Endothelial cell of umbilical vein (primary cell): ENCODE measurements around the gene CFAP61. TPM values are rescaled to one million over a fixed set of nuclear protein-coding genes. Genes with fewer than 3 reads are reported as not detected.

ENCODE experiments used
- BruUV-seq: library from RNA; stranded (reverse); fragments of 400-500 nt; replicated peaks from 2 replicates; lab custom pipeline; 2021; lab: Mats Ljungman, UMichigan
- CTCF ChIA-PET: fragments of 300-600, 350-600 bp; sonication (Branson Sonifier 250); formaldehyde crosslinking; loops from one replicate; lab custom pipeline; 2021; ENCODE audit warnings: antibody characterized with exemption, inconsistent platforms; lab: Charles Lee
- POLR2A ChIA-PET: fragments of 300-600, 350-600 bp; sonication (Branson Sonifier 250); formaldehyde crosslinking; loops from one replicate; lab custom pipeline; 2021; ENCODE audit warnings: antibody characterized with exemption, inconsistent platforms; lab: Charles Lee
- DNase-seq: peaks from one replicate; pipeline ENCODE4 v3.0.0-alpha.2; 2011; ENCODE audit warnings: low read depth, low spot score
- FAIRE-seq: peaks from 2 replicates; lab custom pipeline; 2011; peaks lifted over from hg19 to GRCh38; lab: Jason Lieb, UNC
- H2AFZ ChIP-seq: 2 replicates; pipeline ENCODE4 v1.6.0; 2012; ENCODE audit warnings: low read depth, low read length, control low read depth, inconsistent platforms
- H3K27ac ChIP-seq: 2 replicates; pipeline ENCODE4 v1.5.1; 2011; ENCODE audit warnings: low read depth, mild to moderate bottlenecking, control low read depth, low read length, moderate library complexity; ENCODE audit not compliant: insufficient read depth
- H3K27me3 ChIP-seq, 2 experiments: 2 replicates each; pipeline versions ENCODE4 v1.6.0 to v1.6.1; 2011; ENCODE audit warnings: low read length in 2 of 2, mixed read lengths in 1 of 2; ENCODE audit not compliant: control insufficient read depth in 2 of 2, insufficient read depth in 2 of 2
- H3K36me3 ChIP-seq, 2 experiments: 2 replicates in 1 of 2; 3 replicates in 1 of 2; pipeline ENCODE4 v1.5.1; 2011; ENCODE audit warnings: low read length in 2 of 2, mild to moderate bottlenecking in 1 of 2, moderate library complexity in 1 of 2; ENCODE audit not compliant: control insufficient read depth in 2 of 2, insufficient read depth in 2 of 2; ENCODE audit errors: extremely low read depth in 1 of 2
- H3K4me1 ChIP-seq: 3 replicates; pipeline ENCODE4 v1.5.1; 2011; ENCODE audit warnings: mild to moderate bottlenecking, low read length; ENCODE audit not compliant: control insufficient read depth, insufficient read depth; ENCODE audit errors: extremely low read depth
- H3K4me2 ChIP-seq: 2 replicates; pipeline ENCODE4 v1.6.1; 2011; ENCODE audit warnings: low read length, control low read depth, mixed read lengths; ENCODE audit not compliant: insufficient read depth
- H3K4me3 ChIP-seq, 3 experiments: fragments of 200-600 bp in 1 of 3; sonication (generic), shearing (Covaris generic) in 1 of 3; replicated peaks in 1 of 3; 2 replicates each; pipeline ENCODE4 v1.5.1; 2011 to 2016; ENCODE audit warnings: control low read depth in 3 of 3, low read length in 3 of 3, mild to moderate bottlenecking in 2 of 3, inconsistent platforms in 1 of 3, low read depth in 1 of 3, moderate library complexity in 1 of 3; ENCODE audit not compliant: insufficient read depth in 1 of 3
- H3K79me2 ChIP-seq: 2 replicates; pipeline ENCODE4 v1.6.0; 2012; ENCODE audit warnings: low read length, inconsistent platforms; ENCODE audit not compliant: control insufficient read depth, insufficient read depth
- H3K9ac ChIP-seq: replicated peaks from 2 replicates; pipeline ENCODE3; 2011; ENCODE audit warnings: low read length, control low read depth; ENCODE audit not compliant: insufficient read depth; ENCODE audit errors: extremely low read depth
- H3K9me1 ChIP-seq: replicated peaks from 3 replicates; pipeline ENCODE4 v1.6.0; 2011; ENCODE audit warnings: mild to moderate bottlenecking, low read length; ENCODE audit not compliant: control insufficient read depth, insufficient read depth; ENCODE audit errors: extremely low read depth
- H3K9me3 ChIP-seq: replicated peaks from 2 replicates; pipeline ENCODE4 v1.5.1; 2012; ENCODE audit warnings: low read length, inconsistent platforms; ENCODE audit not compliant: control insufficient read depth, insufficient read depth
- H4K20me1 ChIP-seq: replicated peaks from 2 replicates; pipeline ENCODE3; 2011; ENCODE audit warnings: mild to moderate bottlenecking, low read length; ENCODE audit not compliant: control insufficient read depth, insufficient read depth; ENCODE audit errors: extremely low read depth
- EZH2 ChIP-seq: IDR thresholded peaks from 2 replicates; pipeline ENCODE4 v1.6.1; 2012; ENCODE audit warnings: borderline replicate concordance, low read depth, mild to moderate bottlenecking, moderate library complexity, low read length, inconsistent platforms; ENCODE audit not compliant: severe bottlenecking
- FOS ChIP-seq: IDR thresholded peaks from 2 replicates; pipeline ENCODE4 v1.6.1; 2011; ENCODE audit warnings: mild to moderate bottlenecking, low read length, moderate library complexity, borderline replicate concordance; ENCODE audit not compliant: insufficient read depth
- GATA2 ChIP-seq: IDR thresholded peaks from 2 replicates; pipeline ENCODE4 v1.7.0; 2011; ENCODE audit warnings: low read depth, mild to moderate bottlenecking, moderate library complexity, mixed read lengths, low read length; ENCODE audit not compliant: insufficient read length, insufficient read depth
- JUN ChIP-seq: IDR thresholded peaks from 2 replicates; pipeline ENCODE4 v1.6.1; 2011; ENCODE audit warnings: borderline replicate concordance, low read depth; ENCODE audit not compliant: insufficient read length, insufficient read depth
- MYC ChIP-seq: IDR thresholded peaks from one replicate; pipeline ENCODE4 v1.6.1; 2011; ENCODE audit warnings: mild to moderate bottlenecking, low read depth, low read length
- POLR2A ChIP-seq: IDR thresholded peaks from 2 replicates; pipeline ENCODE4 v1.6.1; 2012; ENCODE audit warnings: low read depth, mild to moderate bottlenecking, control low read depth, low read length
- POLR2AphosphoS5 ChIP-seq: IDR thresholded peaks from 2 replicates; pipeline ENCODE4 v1.6.1; 2012; ENCODE audit warnings: low read depth, mild to moderate bottlenecking, control low read depth, low read length, moderate library complexity; ENCODE audit not compliant: insufficient read depth
- dilution Hi-C: fragments of 300-500 bp; cut with MboI; formaldehyde crosslinking; loops from one replicate; pipeline ENCODE4 v1.15.0; 2019; ENCODE audit warnings: low sequenced_read_pairs; ENCODE audit not compliant: extremely low pct_ligation_motif_present
- intact Hi-C: fragments of 100-400 bp; cut with micrococcal nuclease; formaldehyde crosslinking; loops from one replicate; pipeline ENCODE4 v1.10.0; 2022
- polyA plus RNA-seq, 4 experiments: library from polyadenylated mRNA; depleted of rRNA in 3 of 4; stranded (reverse) in 3 of 4; unstranded in 1 of 4; fragments of >200 nt; gene quantifications; 2 replicates each; pipeline versions ENCODE4 v1.2.1 to v1.2.3, GENCODE V29; 2011 to 2012; ENCODE audit warnings: missing spikeins in 1 of 4
- total RNA-seq: library from RNA; stranded (reverse); gene quantifications from 2 replicates; pipeline ENCODE4 v1.2.3, GENCODE V29; 2021
- TF ChIP-seq, protein P1 (sequence below), 2 donors: IDR thresholded peaks; 1 replicate in 1 of 2; 2 replicates in 1 of 2; pipeline ENCODE4 v1.5.1; 2011; ENCODE audit warnings: low read length in 2 of 2, mild to moderate bottlenecking in 2 of 2, moderate library complexity in 2 of 2, control low read depth in 1 of 2, inconsistent platforms in 1 of 2, low read depth in 1 of 2; ENCODE audit not compliant: insufficient read depth in 1 of 2; ENCODE audit errors: extremely low read depth in 1 of 2
- TF ChIP-seq, protein P2 (sequence below): IDR thresholded peaks from 2 replicates; pipeline ENCODE4 v1.6.1; 2011; ENCODE audit not compliant: insufficient read depth, insufficient read length

Gene CFAP61
- total and polyA plus RNA-seq, 2 donors (not counting 3 experiments of a cell fraction or from before 2014, with no cell fraction given) = not detected

DNA sequence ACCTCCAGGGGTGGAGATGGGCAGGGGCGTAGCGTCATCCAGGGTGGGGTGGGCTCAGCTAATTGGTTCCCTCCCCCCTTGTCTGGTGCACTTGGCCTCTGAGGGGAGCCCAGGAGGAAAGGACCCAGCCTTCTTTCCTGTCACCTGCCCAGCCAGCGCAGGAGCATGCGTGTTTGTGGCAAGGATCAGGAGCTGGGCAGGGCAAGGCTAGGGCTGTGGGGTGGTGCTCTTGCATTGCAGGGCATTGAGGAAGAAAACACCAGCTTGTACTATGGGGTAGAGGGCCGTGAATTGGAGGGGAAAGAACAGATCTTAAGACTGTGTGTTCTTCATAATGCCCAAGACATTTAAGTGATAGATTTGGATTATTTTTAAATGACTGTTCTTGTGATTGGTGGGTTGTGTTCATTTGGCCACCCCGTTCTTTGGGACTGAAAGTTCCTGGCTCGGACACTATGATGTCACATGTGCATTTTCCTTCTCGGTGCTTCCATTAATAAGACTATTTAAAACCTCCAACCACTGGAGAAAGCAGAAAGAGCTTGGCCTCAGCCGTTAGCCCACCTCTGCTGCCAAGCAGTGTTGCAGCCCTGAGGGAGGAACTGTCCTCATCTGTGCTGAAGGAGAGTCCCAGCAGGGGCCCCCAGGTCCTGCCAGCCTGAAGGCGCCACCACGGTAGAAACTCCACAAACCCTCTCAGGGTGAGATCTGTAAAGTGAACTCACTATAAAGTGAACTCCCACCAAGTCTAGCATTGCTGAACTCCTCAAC lies 179.4 kb downstream of the CFAP61 start:
- no peak overlapping the region for H3K4me3 ChIP-seq
- CTCF ChIA-PET = no interaction called here
- no peaks in the 10 kb centered on the region for H3K4me1 ChIP-seq
- TF ChIP-seq POLR2AphosphoS5 = no peak
- TF ChIP-seq, protein P1, sequence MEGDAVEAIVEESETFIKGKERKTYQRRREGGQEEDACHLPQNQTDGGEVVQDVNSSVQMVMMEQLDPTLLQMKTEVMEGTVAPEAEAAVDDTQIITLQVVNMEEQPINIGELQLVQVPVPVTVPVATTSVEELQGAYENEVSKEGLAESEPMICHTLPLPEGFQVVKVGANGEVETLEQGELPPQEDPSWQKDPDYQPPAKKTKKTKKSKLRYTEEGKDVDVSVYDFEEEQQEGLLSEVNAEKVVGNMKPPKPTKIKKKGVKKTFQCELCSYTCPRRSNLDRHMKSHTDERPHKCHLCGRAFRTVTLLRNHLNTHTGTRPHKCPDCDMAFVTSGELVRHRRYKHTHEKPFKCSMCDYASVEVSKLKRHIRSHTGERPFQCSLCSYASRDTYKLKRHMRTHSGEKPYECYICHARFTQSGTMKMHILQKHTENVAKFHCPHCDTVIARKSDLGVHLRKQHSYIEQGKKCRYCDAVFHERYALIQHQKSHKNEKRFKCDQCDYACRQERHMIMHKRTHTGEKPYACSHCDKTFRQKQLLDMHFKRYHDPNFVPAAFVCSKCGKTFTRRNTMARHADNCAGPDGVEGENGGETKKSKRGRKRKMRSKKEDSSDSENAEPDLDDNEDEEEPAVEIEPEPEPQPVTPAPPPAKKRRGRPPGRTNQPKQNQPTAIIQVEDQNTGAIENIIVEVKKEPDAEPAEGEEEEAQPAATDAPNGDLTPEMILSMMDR (IDR thresholded peaks at IDR 0.05; ENCODE audit: extremely low read depth in 1 of 2, insufficient read depth in 1 of 2, low read depth in 1 of 2, low read length in 2 of 2) = no peak
- no peak for TF ChIP-seq JUN
- no peak for TF ChIP-seq EZH2
- TF ChIP-seq MYC = no peak
- TF ChIP-seq, protein P2, sequence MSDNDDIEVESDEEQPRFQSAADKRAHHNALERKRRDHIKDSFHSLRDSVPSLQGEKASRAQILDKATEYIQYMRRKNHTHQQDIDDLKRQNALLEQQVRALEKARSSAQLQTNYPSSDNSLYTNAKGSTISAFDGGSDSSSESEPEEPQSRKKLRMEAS = no peak
- TF ChIP-seq GATA2 = no peak
- TF ChIP-seq POLR2A = no peak
- no peak for TF ChIP-seq FOS
- H2AFZ ChIP-seq = no peak overlapping the region
- H3K79me2 ChIP-seq = no peaks in the 10 kb centered on the region
- intact Hi-C loops (loop anchor here (10.0 kb wide), 1 partner anchor 333 kb away; no protein-coding TSS in a partner anchor), dilution Hi-C loops (no loop called here)
- no TSS peak for BruUV-seq
- H3K4me2 ChIP-seq = no peak overlapping the region
- no peaks in the 10 kb centered on the region for H3K9me3 ChIP-seq
- no peaks in the 10 kb centered on the region for H3K9me1 ChIP-seq
- FAIRE-seq (no peak), DNase-seq (no peak)
- H3K27ac ChIP-seq = no peak overlapping the region
- H3K36me3 ChIP-seq = no peaks in the 10 kb centered on the region
- no peak overlapping the region for H3K9ac ChIP-seq
- H3K27me3 ChIP-seq = peaks cover 0 to 1% of the 10 kb centered on the region in 2 experiments
- H4K20me1 ChIP-seq = no peaks in the 10 kb centered on the region
- POLR2A ChIA-PET = no interaction called here
